H1 (cell line): ENCODE data around the gene KCTD11. TPM values are rescaled to one million over a fixed set of nuclear protein-coding genes. Genes with fewer than 3 reads are reported as not detected.
A peak's percentile ranks its signal among the peaks of the same experiment; 100 is the strongest.

Experiments
- CTCF ChIA-PET: fragments of 300-600 bp; sonication (Branson Sonifier 250); formaldehyde crosslinking; loops from one replicate; lab custom pipeline; 2021; ENCODE audit not compliant: partially characterized antibody; lab: Charles Lee
- POLR2A ChIA-PET: fragments of 300-600 bp; sonication (Branson Sonifier 250); formaldehyde crosslinking; loops from one replicate; lab custom pipeline; 2021; ENCODE audit warnings: inconsistent platforms; ENCODE audit not compliant: partially characterized antibody; lab: Charles Lee
- DNase-seq, 2 experiments: peaks; one replicate each; pipeline versions ENCODE4 v3.0.0 to v3.0.0-alpha.2; 2010 to 2022; ENCODE audit warnings: low spot score in 2 of 2, low read depth in 1 of 2, mixed read lengths in 1 of 2
- FAIRE-seq: peaks from 2 replicates; lab custom pipeline; 2011; peaks lifted over from hg19 to GRCh38; lab: Jason Lieb, UNC
- H2AFZ ChIP-seq: 2 replicates; pipeline ENCODE4 v1.8.1; 2012; ENCODE audit warnings: low read length, inconsistent platforms
- H2AK5ac ChIP-seq: 2 replicates; pipeline ENCODE4 v1.6.1; 2013; ENCODE audit warnings: low read depth, low read length
- H2BK120ac ChIP-seq: replicated peaks from 2 replicates; pipeline ENCODE3; 2013; ENCODE audit warnings: low read depth, low read length, inconsistent platforms
- H2BK12ac ChIP-seq: 2 replicates; pipeline ENCODE4 v1.6.1; 2013; ENCODE audit warnings: low read depth, low read length
- H2BK15ac ChIP-seq: 2 replicates; pipeline ENCODE4 v1.6.1; 2013; ENCODE audit warnings: low read length
- H2BK20ac ChIP-seq: 2 replicates; pipeline ENCODE4 v1.6.1; 2013; ENCODE audit warnings: low read length
- H2BK5ac ChIP-seq: 2 replicates; pipeline ENCODE4 v1.6.1; 2013; ENCODE audit warnings: low read depth, low read length
- H3K14ac ChIP-seq: 2 replicates; pipeline ENCODE4 v1.6.1; 2013; ENCODE audit warnings: inconsistent platforms; ENCODE audit not compliant: insufficient read length
- H3K18ac ChIP-seq: 2 replicates; pipeline ENCODE4 v1.6.1; 2013; ENCODE audit warnings: low read length; ENCODE audit errors: extremely low read depth
- H3K23ac ChIP-seq: 2 replicates; pipeline ENCODE4 v1.6.1; 2013; ENCODE audit warnings: inconsistent platforms; ENCODE audit not compliant: insufficient read length
- H3K23me2 ChIP-seq: 2 replicates; pipeline ENCODE4 v1.6.1; 2013; ENCODE audit warnings: low read depth, low read length
- H3K27ac ChIP-seq: 2 replicates; pipeline ENCODE4 v1.6.1; 2011; ENCODE audit warnings: low read depth, low read length, inconsistent platforms
- H3K27me3 ChIP-seq, 4 experiments: replicated peaks in 1 of 4; 1 replicate in 1 of 4; 2 replicates in 3 of 4; pipeline versions ENCODE4 v1.6.1 to v1.8.1; 2011 to 2013; ENCODE audit warnings: low read length in 3 of 4, mild to moderate bottlenecking in 3 of 4, inconsistent platforms in 2 of 4, mixed read lengths in 2 of 4, moderate library complexity in 1 of 4; ENCODE audit not compliant: control insufficient read depth in 3 of 4, insufficient read depth in 3 of 4; ENCODE audit errors: extremely low read depth in 1 of 4
- H3K36me3 ChIP-seq, 4 experiments: 2 replicates each; pipeline versions ENCODE4 v1.6.1 to v1.8.1; 2011 to 2013; ENCODE audit warnings: mild to moderate bottlenecking in 4 of 4, low read length in 3 of 4, moderate library complexity in 2 of 4, control low read depth in 1 of 4, inconsistent platforms in 1 of 4; ENCODE audit not compliant: insufficient read depth in 4 of 4, control insufficient read depth in 2 of 4
- H3K4ac ChIP-seq: replicated peaks from 2 replicates; pipeline ENCODE3; 2013; ENCODE audit warnings: low read length, low read depth, mixed read lengths, inconsistent platforms; ENCODE audit not compliant: insufficient read length
- H3K4me1 ChIP-seq, 4 experiments: replicated peaks in 1 of 4; 1 replicate in 1 of 4; 2 replicates in 3 of 4; pipeline versions ENCODE4 v1.6.1 to v1.8.1; 2011 to 2013; ENCODE audit warnings: low read length in 3 of 4, inconsistent platforms in 2 of 4, mixed read lengths in 1 of 4; ENCODE audit not compliant: insufficient read depth in 4 of 4, control insufficient read depth in 3 of 4
- H3K4me2 ChIP-seq, 2 experiments: 2 replicates each; pipeline versions ENCODE4 v1.6.1 to v1.8.1; 2011 to 2013; ENCODE audit warnings: low read depth in 2 of 2, low read length in 2 of 2, control low read depth in 1 of 2, inconsistent platforms in 1 of 2, mild to moderate bottlenecking in 1 of 2; ENCODE audit not compliant: insufficient read depth in 1 of 2
- H3K4me3 ChIP-seq, 4 experiments: fragments of 200-600, 300-600 bp in 1 of 4; sonication (generic), shearing (Covaris generic), sonication (Bioruptor Twin) in 1 of 4; 2 replicates each; pipeline versions ENCODE4 v1.5.1 to v1.8.1; 2011 to 2016; ENCODE audit warnings: low read length in 4 of 4, low read depth in 3 of 4, control low read depth in 2 of 4, inconsistent platforms in 2 of 4, mild to moderate bottlenecking in 2 of 4, mixed read lengths in 1 of 4, moderate library complexity in 1 of 4; ENCODE audit not compliant: insufficient read depth in 2 of 4; ENCODE audit errors: extremely low read depth in 1 of 4
- H3K56ac ChIP-seq: replicated peaks from 2 replicates; pipeline ENCODE3; 2013; ENCODE audit warnings: low read depth, mild to moderate bottlenecking, mixed read lengths, low read length, inconsistent platforms; ENCODE audit not compliant: insufficient read length
- H3K79me1 ChIP-seq: 2 replicates; pipeline ENCODE4 v1.6.1; 2013; ENCODE audit warnings: low read depth, low read length, control low read depth
- H3K79me2 ChIP-seq, 2 experiments: 2 replicates each; pipeline versions ENCODE4 v1.6.1 to v1.8.1; 2012 to 2013; ENCODE audit warnings: low read length in 2 of 2, mild to moderate bottlenecking in 2 of 2, inconsistent platforms in 1 of 2; ENCODE audit not compliant: insufficient read depth in 2 of 2, control insufficient read depth in 1 of 2
- H3K9ac ChIP-seq, 4 experiments: replicated peaks in 1 of 4; 1 replicate in 1 of 4; 2 replicates in 3 of 4; pipeline versions ENCODE4 v1.6.1 to v1.8.1; 2011 to 2013; ENCODE audit warnings: low read depth in 3 of 4, low read length in 3 of 4, control low read depth in 2 of 4, mild to moderate bottlenecking in 2 of 4, moderate library complexity in 2 of 4, inconsistent platforms in 1 of 4; ENCODE audit errors: extremely low read depth in 1 of 4
- H3K9me3 ChIP-seq, 2 experiments: 2 replicates each; pipeline versions ENCODE4 v1.6.1 to v1.8.1; 2012 to 2013; ENCODE audit warnings: mild to moderate bottlenecking in 2 of 2, moderate library complexity in 2 of 2, control low read depth in 1 of 2, inconsistent platforms in 1 of 2, low read depth in 1 of 2, low read length in 1 of 2, mixed read lengths in 1 of 2; ENCODE audit not compliant: insufficient read depth in 2 of 2
- H4K20me1 ChIP-seq, 2 experiments: replicated peaks in 1 of 2; 2 replicates each; pipeline versions ENCODE3 to v1.8.1; 2011 to 2013; ENCODE audit warnings: inconsistent platforms in 2 of 2, low read length in 2 of 2, mild to moderate bottlenecking in 1 of 2; ENCODE audit not compliant: insufficient read depth in 2 of 2, control insufficient read depth in 1 of 2
- H4K5ac ChIP-seq: 2 replicates; pipeline ENCODE4 v1.6.1; 2013; ENCODE audit warnings: low read length, low read depth, mixed read lengths, inconsistent platforms; ENCODE audit not compliant: insufficient read length
- H4K8ac ChIP-seq: 2 replicates; pipeline ENCODE4 v1.8.0; 2013; ENCODE audit warnings: mild to moderate bottlenecking, moderate library complexity, low read length, inconsistent platforms; ENCODE audit not compliant: insufficient read depth; ENCODE audit errors: extremely low read depth
- H4K91ac ChIP-seq: replicated peaks from 2 replicates; pipeline ENCODE3; 2013; ENCODE audit warnings: low read length, mixed read lengths, inconsistent platforms; ENCODE audit not compliant: insufficient read length
- ASH2L ChIP-seq: fragments of 200-600, 300-600 bp; sonication (generic); IDR thresholded peaks from one replicate; pipeline ENCODE4 v1.7.1; 2017; ENCODE audit warnings: low read length
- BACH1 ChIP-seq: IDR thresholded peaks from 2 replicates; pipeline ENCODE4 v1.6.1; 2012; ENCODE audit warnings: low read length, improper control_type of control experiment
- CHD2 ChIP-seq: IDR thresholded peaks from 2 replicates; pipeline ENCODE4 v1.6.1; 2012; ENCODE audit warnings: low read length, improper control_type of control experiment
- JUND ChIP-seq: IDR thresholded peaks from 2 replicates; pipeline ENCODE4 v1.6.1; 2011; ENCODE audit warnings: mild to moderate bottlenecking, improper control_type of control experiment, low read length
- KDM1A ChIP-seq: fragments of 200-600, 300-600 bp; sonication (generic); IDR thresholded peaks from 2 replicates; pipeline ENCODE4 v1.7.1; 2016; ENCODE audit warnings: mild to moderate bottlenecking, low read length, borderline replicate concordance
- KDM4A ChIP-seq: IDR thresholded peaks from one replicate; pipeline ENCODE4 v1.7.1; 2012; ENCODE audit warnings: low read depth, mild to moderate bottlenecking, moderate library complexity, low read length, inconsistent platforms; ENCODE audit not compliant: severe bottlenecking
- POLR2AphosphoS5 ChIP-seq: IDR thresholded peaks from 2 replicates; pipeline ENCODE4 v1.6.1; 2011; ENCODE audit warnings: low read depth, low read length
- POU5F1 ChIP-seq: IDR thresholded peaks from 2 replicates; pipeline ENCODE4 v1.6.1; 2011; ENCODE audit warnings: low read depth, mild to moderate bottlenecking, low read length, moderate library complexity
- RXRA ChIP-seq: IDR thresholded peaks from 2 replicates; pipeline ENCODE4 v1.6.1; 2011; ENCODE audit warnings: low read depth, mild to moderate bottlenecking, low read length, moderate library complexity; ENCODE audit not compliant: insufficient read depth
- SIRT6 ChIP-seq: IDR thresholded peaks from one replicate; pipeline ENCODE4 v1.7.1; 2012; ENCODE audit warnings: low read length, inconsistent platforms
- SUZ12 ChIP-seq: fragments of 200-600 bp; sonication (generic); IDR thresholded peaks from 2 replicates; pipeline ENCODE4 v1.6.1; 2012; ENCODE audit warnings: mild to moderate bottlenecking, inconsistent platforms, low read length, moderate library complexity, mixed read lengths
- TBP ChIP-seq: IDR thresholded peaks from 2 replicates; pipeline ENCODE4 v1.6.1; 2011; ENCODE audit warnings: low read depth, low read length, improper control_type of control experiment
- WGBS, 2 experiments: shearing (Covaris generic) in 1 of 2; methylation state at CpG; one replicate each; pipeline versions ENCODE4 v1.1.6 to v1.1.7; 2013 to 2015; ENCODE audit warnings: low lambda C conversion rate in 2 of 2, mixed read lengths in 2 of 2, inconsistent platforms in 1 of 2, low coverage in 1 of 2, missing lambda C conversion rate in 1 of 2; ENCODE audit not compliant: insufficient replicate concordance in 2 of 2, insufficient coverage in 1 of 2, insufficient read length in 1 of 2; ENCODE audit errors: extremely low coverage in 1 of 2, missing lambda C conversion rate in 1 of 2; 5-methylcytosine and 5-hydroxymethylcytosine counted together
- polyA plus RNA-seq, 7 experiments: library from polyadenylated mRNA; depleted of rRNA in 3 of 7; stranded (reverse) in 5 of 7; unstranded in 2 of 7; fragments of >200 nt in 5 of 7; fragments of 200-250 nt in 2 of 7; gene quantifications; 1 replicate in 5 of 7; 2 replicates in 1 of 7; 4 replicates in 1 of 7; pipeline versions ENCODE4 v1.2.1 to v1.2.3, GENCODE V29; 2011 to 2013; ENCODE audit warnings: missing spikeins in 2 of 7, mixed read lengths in 2 of 7
- total RNA-seq: library from RNA; stranded (reverse); fragmentation: NEBNext Ultra II Directional; extraction: Animal tissue kit (Norgen Biotek cat#: 25700); gene quantifications from 2 replicates; pipeline ENCODE4 v1.2.1, GENCODE V29; 2021
- TF ChIP-seq, protein P1 (sequence below): IDR thresholded peaks from 2 replicates; pipeline ENCODE4 v1.6.1; 2011; ENCODE audit warnings: low read depth, mild to moderate bottlenecking, low read length; ENCODE audit not compliant: insufficient read depth

The KCTD11 gene
- total and polyA plus RNA-seq, 2 of the 8 experiments (the other 6 are each of a cell fraction or from before 2014, with no cell fraction given): 8.6 to 9.2 TPM

DNA sequence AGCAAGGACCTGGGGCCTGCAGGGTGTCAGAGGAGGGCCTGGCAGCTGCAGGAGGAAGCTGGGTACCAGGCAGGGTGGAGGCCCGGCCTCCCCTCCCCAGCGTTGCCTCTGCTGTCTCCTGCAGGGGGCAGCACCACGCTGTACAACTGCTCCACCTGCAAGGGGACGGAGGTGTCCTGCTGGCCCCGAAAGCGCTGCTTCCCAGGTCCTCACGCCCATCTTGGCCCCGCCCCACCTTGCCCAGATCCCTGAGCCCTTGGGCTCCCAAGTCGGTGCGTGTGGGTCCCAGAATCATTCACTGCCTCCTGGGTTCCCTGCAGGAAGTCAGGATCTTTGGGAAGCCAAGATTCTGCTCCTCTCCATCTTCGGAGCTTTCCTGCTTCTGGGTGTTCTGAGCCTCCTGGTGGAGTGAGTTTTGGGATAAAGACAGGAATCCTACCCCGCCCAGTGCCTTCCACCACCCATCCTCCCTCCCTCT, 4.1 kb downstream of the KCTD11 start:
- H3K4me2 ChIP-seq: peak overlapping the region; percentile 3 to 64; a peak in 3 of 4 replicates
- TF ChIP-seq CHD2 (no peak; the same call in 1 of the 2 replicates), POU5F1 (no peak), SIRT6 (no peak), TBP (no peak; the same call in 1 of the 2 replicates), KDM1A (no peak), RXRA (no peak), SUZ12 (no peak), KDM4A (no peak), POLR2AphosphoS5 (peak; percentile 44; the same call in 1 of the 2 replicates), BACH1 (no peak), ASH2L (no peak), JUND (no peak; the same call in 1 of the 2 replicates)
- TF ChIP-seq, protein P1, sequence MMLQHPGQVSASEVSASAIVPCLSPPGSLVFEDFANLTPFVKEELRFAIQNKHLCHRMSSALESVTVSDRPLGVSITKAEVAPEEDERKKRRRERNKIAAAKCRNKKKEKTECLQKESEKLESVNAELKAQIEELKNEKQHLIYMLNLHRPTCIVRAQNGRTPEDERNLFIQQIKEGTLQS: no peak

More for the DNA sequence above, 4.1 kb downstream of the KCTD11 start:
- Histone ChIP-seq H4K8ac (no peak overlapping the region), H2BK120ac (no peak overlapping the region), H4K20me1 (no peaks in the 10 kb centered on the region), H3K79me2 (no peaks in the 10 kb centered on the region), H3K23ac (no peak overlapping the region), H3K9me3 (no peaks in the 10 kb centered on the region), H3K79me1 (no peaks in the 10 kb centered on the region), H4K5ac (no peak overlapping the region), H2AFZ (peak overlapping the region; percentile 96), H3K4me3 (peak overlapping the region in 1 of 4 experiments; percentile 45; a peak in 2 of 8 replicates), H2BK20ac (no peak overlapping the region), H4K91ac (no peak overlapping the region), H3K56ac (no peak overlapping the region), H3K18ac (peak overlapping the region; percentile 32; the same call in 1 of the 2 replicates), H3K4me1 (peaks cover 0 to 8% (median 2%) of the 10 kb centered on the region in 4 experiments; a peak in 5 of 7 replicates), H2BK12ac (0 out of 2 replicates have a peak overlapping the region, but pooled peaks have one; percentile 17), H3K4ac (no peak overlapping the region), H3K36me3 (no peaks in the 10 kb centered on the region), H3K27me3 (no peaks in the 10 kb centered on the region), H2BK5ac (no peak overlapping the region), H2BK15ac (peak overlapping the region; percentile 81; the same call in 1 of the 2 replicates), H2AK5ac (no peak overlapping the region), H3K27ac (no peak overlapping the region), H3K14ac (no peak overlapping the region), H3K9ac (no peak overlapping the region), H3K23me2 (peaks cover 5% of the 10 kb centered on the region; the same call in 1 of the 2 replicates)
- peak; percentile 82 to 97 for DNase-seq
- POLR2A ChIA-PET: interaction anchor here (1.1 to 2.2 kb wide), 11 partner anchors 12 to 129 kb away, joined by 3 to 10 read pairs (median 4); partner anchors contain the start of genes ACAP1, FGF11, NEURL4 and POLR2A
- WGBS, 2 experiments: 10% methylated on average over 11 of the region's 12 CpGs; no CpG with 5 or more reads in 1 of the 2 experiments
- FAIRE-seq: peak; percentile 75
- CTCF ChIA-PET: interaction anchor here (0.6 to 6.5 kb wide), 40 partner anchors 11 to 217 kb away, joined by 3 to 56 read pairs (median 5); partner anchors contain the start of genes ACAP1, CHRNB1, NEURL4 and PLSCR3
